Neural crest cell (in vitro differentiated cells): Measurements from ENCODE around the gene LDLRAD2. TPM values are rescaled to one million over a fixed set of nuclear protein-coding genes. Genes with fewer than 3 reads are reported as not detected.

Experiments
- DNase-seq: peaks from one replicate; pipeline ENCODE4 v3.0.0; 2021; ENCODE audit warnings: low read depth, mixed read lengths, low spot score
- H3K27ac Mint-ChIP-seq: one replicate; pipeline ENCODE4 v1.8.0; 2021; ENCODE audit warnings: mild to moderate bottlenecking, mixed read lengths; ENCODE audit not compliant: unreplicated experiment
- H3K27me3 Mint-ChIP-seq: 2 replicates; pipeline ENCODE4 v1.8.0; 2021; ENCODE audit warnings: low read depth, mild to moderate bottlenecking, mixed read lengths
- H3K36me3 Mint-ChIP-seq: 2 replicates; pipeline ENCODE4 v1.8.0; 2021; ENCODE audit warnings: low read depth, mild to moderate bottlenecking, mixed read lengths
- H3K4me1 Mint-ChIP-seq: 2 replicates; pipeline ENCODE4 v1.8.0; 2021; ENCODE audit warnings: mixed read lengths
- H3K4me3 Mint-ChIP-seq: one replicate; pipeline ENCODE4 v1.8.0; 2021; ENCODE audit warnings: mild to moderate bottlenecking, mixed read lengths
- H3K9me3 Mint-ChIP-seq: 2 replicates; pipeline ENCODE4 v1.8.0; 2021; ENCODE audit warnings: mixed read lengths
- CTCF ChIP-seq: fragments of 200-600 bp; sonication (generic); conservative IDR thresholded peaks from 2 replicates; pipeline ENCODE4 v1.5.0; 2021; ENCODE audit warnings: antibody characterized with exemption, mild to moderate bottlenecking
- total RNA-seq: library from RNA; stranded (reverse); gene quantifications from 2 replicates; pipeline ENCODE4 v1.2.1, GENCODE V29; 2021

LDLRAD2 gene
- total RNA-seq, 1 donor from 2014 or later: 0.40 TPM

GRCh38 chr1:21793104-21793503 is 19.0 kb upstream of the LDLRAD2 start:
- Mint-ChIP-seq H3K27me3 (peaks cover 5% of the 10 kb centered on the region), H3K9me3 (peaks cover 7% of the 10 kb centered on the region), H3K4me1 (no peaks in the 10 kb centered on the region), H3K4me3 (no peak overlapping the region), H3K36me3 (no peaks in the 10 kb centered on the region), H3K27ac (no peak overlapping the region)
- DNase-seq: no peak
- TF ChIP-seq CTCF: no peak

- TF ChIP-seq CTCF: no peak
- DNase-seq: no peak
- H3K4me1 Mint-ChIP-seq: no peaks in the 10 kb centered on the region
- no peak overlapping the region for H3K27ac Mint-ChIP-seq
- H3K27me3 Mint-ChIP-seq: peaks cover 5% of the 10 kb centered on the region
- no peak overlapping the region for H3K4me3 Mint-ChIP-seq
- no peaks in the 10 kb centered on the region for H3K36me3 Mint-ChIP-seq
- peaks cover 7% of the 10 kb centered on the region for H3K9me3 Mint-ChIP-seq
These were observed 17.4 kb upstream of the LDLRAD2 start for GRCh38 chr1:21794656-21795055.

- Mint-ChIP-seq H3K9me3 (peaks cover 7% of the 10 kb centered on the region), H3K27ac (no peak overlapping the region), H3K4me3 (no peak overlapping the region), H3K36me3 (no peaks in the 10 kb centered on the region), H3K4me1 (no peaks in the 10 kb centered on the region), H3K27me3 (peaks cover under 1% of the 10 kb centered on the region)
- no peak for TF ChIP-seq CTCF
- DNase-seq: no peak
These were observed 17.0 kb upstream of the LDLRAD2 start for GRCh38 chr1:21795075-21795474.

- TF ChIP-seq CTCF: no peak
- Mint-ChIP-seq H3K4me3 (no peak overlapping the region), H3K9me3 (peaks cover 4% of the 10 kb centered on the region), H3K27ac (no peak overlapping the region), H3K36me3 (no peaks in the 10 kb centered on the region), H3K27me3 (no peaks in the 10 kb centered on the region), H3K4me1 (no peaks in the 10 kb centered on the region)
- no peak for DNase-seq
These were observed 12.3 kb upstream of the LDLRAD2 start for GRCh38 chr1:21799730-21800129.

GRCh38 chr1:21801100-21801499 is 11.0 kb upstream of the LDLRAD2 start:
- H3K4me1 Mint-ChIP-seq: no peaks in the 10 kb centered on the region
- H3K27ac Mint-ChIP-seq: no peak overlapping the region
- no peak for DNase-seq
- no peaks in the 10 kb centered on the region for H3K27me3 Mint-ChIP-seq
- no peaks in the 10 kb centered on the region for H3K36me3 Mint-ChIP-seq
- no peak overlapping the region for H3K4me3 Mint-ChIP-seq
- TF ChIP-seq CTCF: no peak
- H3K9me3 Mint-ChIP-seq: no peaks in the 10 kb centered on the region

GRCh38 chr1:21804536-21804935 is 7.5 kb upstream of the LDLRAD2 start:
- no peak for TF ChIP-seq CTCF
- no peaks in the 10 kb centered on the region for H3K27me3 Mint-ChIP-seq
- no peak for DNase-seq
- no peaks in the 10 kb centered on the region for H3K9me3 Mint-ChIP-seq
- H3K27ac Mint-ChIP-seq: no peak overlapping the region
- H3K4me3 Mint-ChIP-seq: no peak overlapping the region
- H3K36me3 Mint-ChIP-seq: no peaks in the 10 kb centered on the region
- no peaks in the 10 kb centered on the region for H3K4me1 Mint-ChIP-seq
